Parathyroid adenoma (tissue), 2 donors: ENCODE measurements around the gene SCARB1.

ENCODE experiments used
- H2AFZ ChIP-seq: fragments of 300-600 bp; sonication (generic); one replicate; pipeline ENCODE4 v1.7.0; 2017; ENCODE audit warnings: antibody characterized with exemption, mild to moderate bottlenecking
- H3K27ac ChIP-seq: fragments of 300-600 bp; sonication (generic); one replicate; pipeline ENCODE4 v1.7.0; 2017
- H3K27me3 ChIP-seq: fragments of 300-600 bp; sonication (generic); one replicate; pipeline ENCODE4 v1.7.0; 2017; ENCODE audit warnings: low read length; ENCODE audit not compliant: control insufficient read depth, insufficient read depth
- H3K36me3 ChIP-seq: fragments of 300-600 bp; sonication (generic); one replicate; pipeline ENCODE4 v1.7.0; 2017; ENCODE audit warnings: low read length; ENCODE audit not compliant: control insufficient read depth, insufficient read depth
- H3K4me1 ChIP-seq: fragments of 300-600 bp; sonication (generic); one replicate; pipeline ENCODE4 v1.7.0; 2017; ENCODE audit warnings: control low read depth
- H3K4me2 ChIP-seq: fragments of 300-600 bp; sonication (generic); one replicate; pipeline ENCODE4 v1.7.0; 2017; ENCODE audit warnings: low read length
- H3K4me3 ChIP-seq: fragments of 300-600 bp; sonication (generic); one replicate; pipeline ENCODE4 v1.7.0; 2017; ENCODE audit warnings: low read depth, low read length
- H3K79me2 ChIP-seq: fragments of 300-600 bp; sonication (generic); one replicate; pipeline ENCODE4 v1.7.0; 2017; ENCODE audit warnings: control low read depth
- H3K9ac ChIP-seq: fragments of 300-600 bp; sonication (generic); one replicate; pipeline ENCODE4 v1.7.0; 2017; ENCODE audit warnings: mild to moderate bottlenecking
- H3K9me3 ChIP-seq: fragments of 300-600 bp; sonication (generic); one replicate; pipeline ENCODE4 v1.7.0; 2017; ENCODE audit warnings: low read length; ENCODE audit not compliant: control insufficient read depth
- TF ChIP-seq, protein P1 (sequence below): fragments of 300-600 bp; sonication (generic); IDR thresholded peaks from one replicate; pipeline ENCODE4 v1.7.0; 2017; ENCODE audit warnings: antibody characterized with exemption, mild to moderate bottlenecking
- donor health status: primary hyperparathyroidism.

Gene SCARB1

GRCh38 chr12:124856842-124857178 is 6.9 kb downstream of the SCARB1 start:
- Histone ChIP-seq H3K4me1 (no peaks in the 10 kb centered on the region), H3K9me3 (no peaks in the 10 kb centered on the region), H2AFZ (no peak overlapping the region), H3K36me3 (no peaks in the 10 kb centered on the region), H3K9ac (no peak overlapping the region), H3K27ac (no peak overlapping the region), H3K79me2 (no peaks in the 10 kb centered on the region), H3K4me3 (no peak overlapping the region), H3K27me3 (no peaks in the 10 kb centered on the region), H3K4me2 (no peak overlapping the region)
- TF ChIP-seq, protein P1, sequence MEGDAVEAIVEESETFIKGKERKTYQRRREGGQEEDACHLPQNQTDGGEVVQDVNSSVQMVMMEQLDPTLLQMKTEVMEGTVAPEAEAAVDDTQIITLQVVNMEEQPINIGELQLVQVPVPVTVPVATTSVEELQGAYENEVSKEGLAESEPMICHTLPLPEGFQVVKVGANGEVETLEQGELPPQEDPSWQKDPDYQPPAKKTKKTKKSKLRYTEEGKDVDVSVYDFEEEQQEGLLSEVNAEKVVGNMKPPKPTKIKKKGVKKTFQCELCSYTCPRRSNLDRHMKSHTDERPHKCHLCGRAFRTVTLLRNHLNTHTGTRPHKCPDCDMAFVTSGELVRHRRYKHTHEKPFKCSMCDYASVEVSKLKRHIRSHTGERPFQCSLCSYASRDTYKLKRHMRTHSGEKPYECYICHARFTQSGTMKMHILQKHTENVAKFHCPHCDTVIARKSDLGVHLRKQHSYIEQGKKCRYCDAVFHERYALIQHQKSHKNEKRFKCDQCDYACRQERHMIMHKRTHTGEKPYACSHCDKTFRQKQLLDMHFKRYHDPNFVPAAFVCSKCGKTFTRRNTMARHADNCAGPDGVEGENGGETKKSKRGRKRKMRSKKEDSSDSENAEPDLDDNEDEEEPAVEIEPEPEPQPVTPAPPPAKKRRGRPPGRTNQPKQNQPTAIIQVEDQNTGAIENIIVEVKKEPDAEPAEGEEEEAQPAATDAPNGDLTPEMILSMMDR = no peak

GRCh38 chr12:124856132-124856841 is 7.4 kb downstream of the SCARB1 start:
- Histone ChIP-seq H3K79me2 (no peaks in the 10 kb centered on the region), H3K9ac (no peak overlapping the region), H3K4me1 (no peaks in the 10 kb centered on the region), H3K27ac (no peak overlapping the region), H3K4me3 (no peak overlapping the region), H3K27me3 (no peaks in the 10 kb centered on the region), H3K36me3 (no peaks in the 10 kb centered on the region), H3K9me3 (no peaks in the 10 kb centered on the region), H2AFZ (no peak overlapping the region), H3K4me2 (no peak overlapping the region)
- TF ChIP-seq, protein P1 = no peak

DNA sequence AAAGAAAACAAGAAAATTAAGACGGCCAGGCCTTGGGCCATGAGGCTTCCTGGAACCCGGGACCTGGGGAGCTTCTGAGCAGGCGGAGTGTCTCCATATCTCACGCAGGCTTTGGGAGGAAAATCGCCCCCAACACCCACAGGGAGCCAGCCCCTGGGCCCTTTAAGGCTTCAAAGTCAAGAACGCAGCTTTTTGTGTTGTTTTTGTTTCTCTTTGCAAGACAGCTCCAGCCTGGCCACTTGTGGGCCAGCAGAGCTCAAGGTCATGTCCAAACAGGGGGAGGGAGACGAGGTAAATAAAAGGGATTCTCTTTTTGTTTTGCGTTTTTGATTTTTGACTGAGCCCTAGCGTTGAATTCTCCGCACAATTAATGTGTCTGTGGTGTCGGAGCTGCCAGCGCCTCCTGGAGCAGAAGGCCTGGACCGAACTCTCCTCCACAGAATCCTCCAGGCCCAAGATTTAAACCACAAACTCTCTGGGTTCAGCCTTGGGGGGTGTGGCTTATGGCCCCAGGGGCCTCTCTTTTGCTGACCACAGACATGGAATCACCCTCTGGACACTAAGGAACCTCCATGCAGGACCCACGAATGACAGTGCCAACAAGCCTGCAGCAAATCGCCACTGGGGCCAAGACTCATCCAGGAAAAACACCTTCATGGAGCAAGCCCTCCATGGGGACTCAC is 8.2 kb downstream of the SCARB1 start:
- H3K9me3 ChIP-seq = no peaks in the 10 kb centered on the region
- no peaks in the 10 kb centered on the region for H3K27me3 ChIP-seq
- TF ChIP-seq, protein P1 = no peak
- H3K79me2 ChIP-seq = no peaks in the 10 kb centered on the region
- H3K27ac ChIP-seq = no peak overlapping the region
- no peak overlapping the region for H3K4me2 ChIP-seq
- no peaks in the 10 kb centered on the region for H3K4me1 ChIP-seq
- H3K4me3 ChIP-seq = no peak overlapping the region
- no peak overlapping the region for H2AFZ ChIP-seq
- H3K9ac ChIP-seq = no peak overlapping the region
- no peaks in the 10 kb centered on the region for H3K36me3 ChIP-seq

- Histone ChIP-seq H3K27ac (no peak overlapping the region), H3K36me3 (no peaks in the 10 kb centered on the region), H3K79me2 (no peaks in the 10 kb centered on the region), H2AFZ (no peak overlapping the region), H3K27me3 (no peaks in the 10 kb centered on the region), H3K4me1 (no peaks in the 10 kb centered on the region), H3K9ac (no peak overlapping the region), H3K9me3 (no peaks in the 10 kb centered on the region), H3K4me3 (no peak overlapping the region), H3K4me2 (no peak overlapping the region)
- TF ChIP-seq, protein P1 = no peak
These were observed 9.0 kb downstream of the SCARB1 start for GRCh38 chr12:124854637-124855184.
